Anterior cingulate cortex (tissue), 58 donors: ENCODE measurements around the gene GFRA1.
A peak's percentile ranks its signal among the peaks of the same experiment; 100 is the strongest.

Experiments
- DNase-seq, 58 donors: peaks; one replicate each; lab custom pipeline; 2025; lab: John Stamatoyannopoulos, UW

Gene GFRA1

DNA sequence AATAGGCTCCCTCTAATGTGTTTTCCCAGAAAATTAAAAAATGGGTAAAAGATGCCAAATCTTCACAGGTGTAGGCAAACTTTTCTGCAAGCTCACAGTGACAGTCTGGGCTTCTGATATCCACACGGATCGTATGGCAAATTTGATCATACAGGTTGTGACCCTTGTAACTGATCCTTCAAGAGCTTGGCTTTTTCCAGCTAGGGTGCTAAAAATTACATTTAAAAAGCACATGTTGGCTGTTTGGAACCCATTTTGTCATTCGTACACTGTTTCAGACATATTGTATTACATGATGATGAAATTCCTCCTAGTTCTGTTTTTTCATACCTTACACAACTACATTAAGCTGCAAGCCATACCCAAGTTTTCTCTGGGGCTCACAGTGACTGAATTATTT is 138.7 kb downstream of the GFRA1 start:
- no peak for DNase-seq

DNA sequence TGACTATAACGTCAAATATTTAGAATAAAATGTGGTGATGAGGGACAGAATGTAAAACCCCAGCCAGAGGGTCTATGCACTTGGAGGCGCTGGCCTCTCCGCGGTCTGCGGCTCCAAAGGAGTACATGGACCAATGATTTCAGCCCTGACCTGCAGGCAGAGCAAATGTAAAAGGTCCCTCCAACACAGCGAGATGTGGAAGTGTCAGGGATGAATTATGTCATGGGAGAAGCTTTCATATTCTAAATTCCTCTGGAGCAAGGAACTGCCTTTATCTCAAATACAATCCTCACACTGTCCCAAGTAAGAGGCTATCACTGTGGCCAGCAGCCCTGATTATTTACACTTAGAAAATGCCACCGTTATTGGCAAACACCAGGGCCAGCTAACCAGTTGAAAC is 139.4 kb downstream of the GFRA1 start:
- no peak for DNase-seq

DNA sequence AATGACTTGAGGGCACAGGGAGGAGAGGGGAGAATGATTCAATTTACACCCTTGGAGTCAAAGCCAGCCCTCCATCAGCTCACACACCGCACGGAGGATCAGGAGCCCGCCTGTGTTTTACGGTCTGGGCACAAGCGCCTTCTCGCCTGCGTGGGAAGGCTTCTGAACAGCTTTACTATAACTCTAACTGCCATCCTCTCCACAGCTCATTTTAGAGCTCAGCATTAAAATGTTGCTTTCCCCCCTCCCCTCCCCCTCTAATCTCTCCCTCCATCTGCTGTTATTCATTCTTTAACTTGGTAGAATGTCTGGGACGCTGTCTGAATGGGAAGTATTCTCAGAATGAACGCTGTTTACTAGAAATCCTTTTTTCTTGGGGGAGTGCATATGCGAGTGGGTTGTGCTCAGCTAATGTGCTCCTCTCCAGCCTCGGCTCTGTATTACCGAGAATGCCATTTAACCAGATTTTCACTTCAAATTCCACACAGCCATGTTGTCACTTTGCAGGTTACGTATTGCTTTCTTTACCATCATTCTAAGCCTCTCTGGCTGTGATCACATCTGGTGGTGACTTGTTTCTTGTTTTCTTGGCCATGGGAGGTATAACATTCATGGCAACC is 140.1 kb downstream of the GFRA1 start:
- DNase-seq = peak in 3 of 58 donors; percentile 1 to 43 (median 18)

DNA sequence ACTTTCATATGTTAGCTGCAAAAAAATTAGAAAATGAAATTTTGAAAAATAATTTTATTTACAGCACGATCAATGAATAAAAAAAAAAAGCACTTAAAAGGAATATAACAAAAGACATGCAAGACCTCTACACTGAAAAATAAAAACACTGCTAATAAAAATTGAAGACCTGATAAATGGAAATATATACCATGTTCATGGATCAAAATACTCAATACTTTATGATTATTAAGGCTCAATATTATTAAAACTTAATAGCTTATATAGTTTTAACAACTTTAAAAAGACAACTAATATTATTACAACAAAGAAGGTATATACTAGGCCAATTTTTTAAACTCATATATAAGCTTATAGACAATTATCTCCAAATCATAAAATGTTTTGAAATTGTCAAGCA is 143.0 kb downstream of the GFRA1 start:
- DNase-seq = no peak

DNA sequence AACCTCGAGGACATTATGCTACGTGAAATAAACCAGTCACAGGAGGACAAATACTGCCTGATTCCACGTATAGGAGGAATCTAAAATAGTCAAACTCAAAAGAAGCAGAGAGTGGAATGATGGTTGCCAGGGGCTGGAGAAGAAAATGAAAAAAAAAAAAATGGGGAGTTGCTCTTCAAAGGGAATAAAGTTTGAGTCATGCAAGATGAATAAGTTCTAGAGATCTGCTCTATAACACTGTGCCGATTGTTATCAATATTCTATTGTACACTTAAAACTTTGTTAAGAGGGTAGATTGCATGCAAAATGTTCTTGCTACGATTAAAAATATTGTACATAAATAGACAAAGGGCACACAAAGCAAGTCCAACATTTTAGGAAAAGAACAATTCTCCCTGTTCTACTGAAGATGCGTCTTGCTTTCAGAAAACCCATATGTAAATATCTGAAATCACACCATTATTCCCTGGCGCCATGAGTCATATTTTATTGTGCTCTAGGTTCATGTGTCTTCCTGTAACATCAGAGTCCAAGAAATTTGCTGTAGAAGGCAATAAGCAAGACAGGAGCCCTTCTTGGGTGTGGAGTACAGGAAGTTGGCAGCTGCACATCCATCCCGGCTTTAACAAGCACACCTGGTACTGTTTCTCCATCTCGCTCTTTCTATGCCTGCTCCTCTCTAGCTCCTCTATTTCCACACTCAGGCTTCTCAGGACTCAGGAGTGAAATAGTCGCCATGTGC is 145.9 kb downstream of the GFRA1 start:
- no peak for DNase-seq

DNA sequence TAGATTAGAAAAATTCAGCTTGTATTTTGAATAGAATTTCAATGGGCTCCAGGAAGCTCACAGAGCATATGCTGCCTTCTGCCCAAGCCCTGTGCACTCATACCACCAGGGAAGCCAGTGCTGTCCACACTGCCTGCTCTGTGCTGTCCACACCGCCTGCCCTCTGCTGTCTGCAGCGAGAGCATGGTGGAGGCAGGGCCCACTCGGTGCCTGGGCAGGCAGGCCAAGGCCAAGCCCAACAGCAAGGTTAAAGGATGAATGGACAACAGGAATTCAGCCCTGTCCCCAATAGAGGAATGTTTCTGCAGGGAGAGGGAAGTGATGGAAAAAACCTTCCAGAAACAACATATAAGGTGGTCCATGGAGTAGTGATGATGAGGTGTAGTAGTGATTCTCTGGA is 146.8 kb downstream of the GFRA1 start:
- no peak for DNase-seq

DNA sequence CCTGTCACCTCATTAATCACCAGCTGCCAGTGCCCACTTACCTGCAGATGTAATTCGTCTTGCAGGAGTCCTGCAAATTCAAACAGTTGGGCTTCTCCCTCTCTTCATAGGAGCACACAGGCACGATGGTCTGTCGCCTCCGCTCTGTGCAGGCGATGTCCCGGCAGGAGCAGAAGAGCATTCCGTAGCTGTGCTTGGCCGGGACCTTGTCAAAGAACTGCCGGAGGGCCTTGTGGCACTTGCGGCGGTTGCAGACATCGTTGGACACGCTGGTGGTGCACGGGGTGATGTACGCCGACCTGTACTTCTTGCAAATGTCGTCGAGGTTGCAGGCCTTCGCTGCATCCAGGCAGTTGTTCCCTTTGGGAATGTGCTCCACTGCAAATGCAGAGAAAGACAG is 147.8 kb downstream of the GFRA1 start:
- no peak for DNase-seq

DNA sequence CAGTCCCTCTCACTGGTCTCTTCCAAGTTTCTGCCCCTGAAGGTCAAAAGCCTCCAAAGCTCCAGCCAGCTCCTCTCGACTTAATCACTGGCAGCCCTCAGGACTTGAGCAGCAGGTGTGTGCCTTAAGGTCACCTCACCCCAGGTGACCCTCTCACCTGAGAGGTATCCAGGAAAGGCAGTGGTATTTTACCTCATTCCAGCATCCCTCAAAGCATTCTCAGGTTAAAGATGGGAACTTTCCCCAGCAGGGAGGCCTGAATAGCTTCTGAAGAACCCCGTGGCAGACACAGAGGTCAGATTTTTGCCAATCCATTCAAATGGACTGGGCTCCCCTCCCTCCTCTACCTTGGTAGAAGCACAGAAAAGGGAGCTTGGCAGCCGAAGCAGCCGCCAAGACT is 148.2 kb downstream of the GFRA1 start:
- no peak for DNase-seq

DNA sequence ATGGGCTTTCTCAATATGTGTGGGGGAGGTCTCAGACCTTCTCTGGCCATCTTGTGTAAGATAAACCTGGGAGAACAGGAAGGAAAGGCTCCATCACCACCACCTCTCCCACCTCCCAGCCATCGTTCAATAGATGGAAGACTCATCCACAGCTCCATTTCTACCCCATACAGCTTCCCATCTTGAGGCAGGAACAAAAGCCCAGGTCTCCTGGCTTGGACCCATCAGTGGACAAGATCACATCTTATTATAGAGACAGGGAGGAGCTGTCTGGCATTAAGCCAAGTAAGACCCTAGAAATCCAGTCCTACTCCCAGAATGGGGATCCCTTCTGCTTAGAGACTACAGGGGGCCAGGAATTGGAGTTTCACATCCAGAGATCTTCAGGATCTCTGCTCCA is 150.3 kb downstream of the GFRA1 start:
- no peak for DNase-seq

DNA sequence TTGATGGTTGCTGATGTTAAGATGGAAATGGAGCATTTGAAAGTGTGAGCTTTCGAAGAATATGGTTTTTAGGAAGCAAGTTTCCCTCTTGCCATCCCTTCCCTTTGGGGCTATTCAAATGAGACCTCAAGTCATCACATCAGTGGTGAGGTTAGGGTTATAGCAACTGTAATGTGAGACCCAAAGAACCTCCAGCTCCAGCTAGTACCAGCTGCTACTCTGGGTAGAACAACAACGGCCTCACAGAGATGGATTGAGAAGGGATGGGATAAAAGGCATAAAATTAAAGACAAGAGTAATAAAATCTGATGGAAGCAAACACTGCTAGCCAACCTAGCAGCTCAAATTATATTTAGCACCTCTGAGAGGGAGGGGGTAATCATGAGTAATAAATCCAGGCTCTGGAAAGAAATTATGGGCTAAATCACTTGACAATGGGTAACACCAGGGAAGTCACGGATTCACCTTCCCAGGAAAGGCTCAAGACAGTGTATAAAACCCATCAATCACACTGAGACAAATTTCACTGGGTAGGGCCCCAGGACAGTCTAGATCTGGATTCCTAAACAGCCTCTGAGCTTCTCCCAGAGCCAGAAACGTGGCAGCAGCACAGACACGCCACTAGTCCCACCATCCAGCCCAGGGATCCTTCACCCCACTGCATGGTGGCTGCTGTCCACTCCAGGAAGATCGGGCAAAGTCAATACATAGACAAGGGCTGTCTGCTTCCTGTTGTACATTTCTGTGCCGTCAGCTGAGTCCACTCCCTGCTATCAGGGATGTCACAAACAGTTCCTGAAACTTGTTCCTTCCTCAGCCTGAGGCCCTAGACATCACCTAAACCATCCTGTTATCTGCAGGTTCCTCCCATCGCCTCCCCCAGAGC is 151.1 kb downstream of the GFRA1 start:
- no peak for DNase-seq

DNA sequence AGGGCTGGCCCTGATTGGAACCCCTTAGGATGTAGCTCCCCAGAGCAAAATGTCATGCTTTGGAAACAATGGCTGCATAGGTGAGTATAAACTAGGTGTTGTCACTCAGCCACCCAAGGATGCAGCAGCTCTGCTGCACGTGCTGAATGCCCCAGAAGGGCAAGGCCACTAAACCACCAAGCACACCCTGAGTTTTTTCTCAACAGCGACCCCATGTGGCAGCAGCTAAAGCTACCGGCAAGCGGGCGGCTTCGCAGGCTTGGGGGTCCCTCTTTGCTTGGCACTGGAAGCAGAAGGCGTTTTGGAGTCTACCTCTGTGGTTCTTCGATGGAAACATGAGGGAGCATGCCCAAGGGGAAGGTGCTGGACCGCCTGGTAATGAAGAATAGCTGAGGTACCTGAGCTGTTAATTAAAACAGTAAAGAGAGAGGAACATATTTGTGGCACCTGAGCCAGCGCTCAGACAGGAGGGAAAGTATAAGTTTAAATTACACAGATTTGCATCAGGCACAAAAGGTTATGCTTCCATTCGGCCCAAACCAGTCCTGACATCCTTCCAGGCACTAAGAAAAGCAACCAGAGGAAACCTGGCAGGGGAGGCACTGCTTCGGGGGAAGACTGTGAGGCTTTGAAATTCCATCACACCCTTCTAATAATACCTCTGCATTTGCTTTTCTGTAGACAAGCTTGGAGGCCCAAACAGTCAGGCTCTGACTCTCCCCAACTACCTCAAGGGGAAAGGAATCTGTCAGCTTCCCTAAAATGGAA is 152.1 kb downstream of the GFRA1 start:
- DNase-seq = no peak

DNA sequence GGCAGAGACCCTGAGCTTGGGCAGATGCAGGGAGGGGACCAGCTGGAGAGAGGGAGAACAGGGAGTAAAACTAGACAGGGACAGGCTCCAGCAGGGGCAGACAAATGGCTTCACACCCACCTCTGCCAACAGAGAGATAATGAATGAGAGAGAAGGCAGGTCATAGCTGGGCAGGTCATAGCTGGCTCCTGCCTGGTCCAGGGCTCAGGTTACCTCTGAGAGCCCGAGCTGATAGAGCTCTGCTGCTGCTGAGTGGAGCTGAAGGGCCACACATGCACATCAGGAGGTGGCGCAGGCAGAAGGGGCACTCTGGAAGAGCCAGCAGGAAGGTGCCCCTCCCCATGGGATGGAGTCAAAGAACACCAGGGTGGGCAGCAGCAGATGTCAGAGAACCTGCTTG is 154.2 kb downstream of the GFRA1 start:
- DNase-seq = no peak

DNA sequence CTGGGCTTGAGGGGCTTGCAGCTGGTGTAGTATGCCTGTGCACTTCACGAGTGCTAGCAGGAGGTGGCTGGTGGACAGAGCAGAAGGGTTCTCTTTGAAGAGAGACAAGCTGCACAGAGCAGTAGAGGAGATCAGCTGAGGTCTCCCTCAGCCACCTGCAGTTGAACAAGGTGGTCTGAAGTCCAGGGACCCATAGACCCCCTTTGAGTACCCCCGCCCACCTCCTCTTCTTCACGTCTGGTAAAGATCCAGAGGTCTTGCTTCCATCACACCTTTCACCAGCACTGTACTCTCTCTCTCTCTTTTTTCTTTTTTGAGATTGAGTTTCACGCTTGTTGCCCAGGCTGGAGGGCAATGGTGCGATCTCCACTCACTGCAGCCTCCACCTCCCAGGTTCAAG is 157.2 kb downstream of the GFRA1 start:
- no peak for DNase-seq

DNA sequence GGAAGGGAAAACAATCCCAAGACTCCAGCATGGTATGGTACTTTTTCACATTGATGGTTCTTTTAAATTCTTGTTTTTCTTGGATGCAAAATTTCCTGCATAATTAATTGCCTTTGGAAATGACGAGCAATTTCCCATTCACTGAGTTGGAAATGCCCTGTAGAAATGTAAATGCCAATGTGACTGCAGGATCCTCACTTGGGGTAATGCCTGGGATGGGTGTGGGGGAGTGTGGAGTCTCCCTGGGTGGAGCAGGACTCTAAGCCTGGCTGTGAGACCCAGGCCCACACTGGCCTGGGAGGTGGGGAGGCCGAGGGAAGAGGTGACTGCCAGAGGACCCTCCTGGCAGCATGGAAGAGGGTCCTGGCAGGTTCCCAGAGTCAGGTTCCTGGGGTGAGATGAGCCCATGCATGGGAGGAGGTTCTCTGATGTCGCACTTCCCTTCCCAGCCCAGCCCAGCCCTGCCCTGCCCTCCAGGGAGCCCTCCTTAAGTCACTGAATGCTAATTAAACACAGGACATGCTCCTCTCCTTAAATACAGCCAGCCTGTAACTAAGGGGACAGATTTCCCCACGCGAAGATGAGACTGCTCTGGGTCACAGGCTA is 157.9 kb downstream of the GFRA1 start:
- no peak for DNase-seq

DNA sequence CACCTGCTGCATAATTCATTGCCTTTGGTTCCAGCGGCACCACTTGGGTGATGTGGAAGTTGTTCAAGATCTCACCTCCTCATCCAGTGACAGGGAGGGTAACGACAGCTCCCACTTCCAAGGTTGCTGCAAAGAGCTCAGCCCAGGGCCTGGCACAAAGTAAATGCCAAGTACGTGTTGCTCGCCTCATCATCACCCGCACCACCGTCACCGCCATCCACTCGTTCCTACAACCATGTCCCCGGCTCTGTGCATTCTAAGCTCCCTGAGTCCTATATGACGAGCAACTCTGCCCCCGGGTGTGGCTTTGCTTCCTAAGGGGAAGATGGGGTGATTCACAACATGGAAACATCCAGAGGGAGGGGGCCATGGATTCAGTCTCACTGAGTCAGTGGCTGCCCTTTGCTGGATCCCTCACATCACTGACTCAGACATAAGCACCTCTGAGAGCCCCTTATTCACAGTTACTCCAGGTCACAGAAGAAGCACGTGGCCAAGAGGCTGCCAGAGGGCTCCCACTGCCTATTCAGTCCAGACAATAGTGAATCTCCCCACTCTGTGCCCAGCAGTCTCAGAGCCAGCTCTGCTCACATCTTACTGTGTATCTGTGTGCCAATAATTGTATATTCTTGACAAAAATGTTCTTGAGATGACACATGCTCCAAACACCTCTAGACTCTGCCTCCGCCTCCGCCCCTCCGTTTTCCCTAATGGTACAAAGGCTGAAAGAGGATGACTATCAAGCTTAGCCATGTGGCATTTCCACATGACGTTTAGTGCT is 159.1 kb downstream of the GFRA1 start:
- DNase-seq = peak in 24 of 58 donors; percentile 4 to 51 (median 24)

DNA sequence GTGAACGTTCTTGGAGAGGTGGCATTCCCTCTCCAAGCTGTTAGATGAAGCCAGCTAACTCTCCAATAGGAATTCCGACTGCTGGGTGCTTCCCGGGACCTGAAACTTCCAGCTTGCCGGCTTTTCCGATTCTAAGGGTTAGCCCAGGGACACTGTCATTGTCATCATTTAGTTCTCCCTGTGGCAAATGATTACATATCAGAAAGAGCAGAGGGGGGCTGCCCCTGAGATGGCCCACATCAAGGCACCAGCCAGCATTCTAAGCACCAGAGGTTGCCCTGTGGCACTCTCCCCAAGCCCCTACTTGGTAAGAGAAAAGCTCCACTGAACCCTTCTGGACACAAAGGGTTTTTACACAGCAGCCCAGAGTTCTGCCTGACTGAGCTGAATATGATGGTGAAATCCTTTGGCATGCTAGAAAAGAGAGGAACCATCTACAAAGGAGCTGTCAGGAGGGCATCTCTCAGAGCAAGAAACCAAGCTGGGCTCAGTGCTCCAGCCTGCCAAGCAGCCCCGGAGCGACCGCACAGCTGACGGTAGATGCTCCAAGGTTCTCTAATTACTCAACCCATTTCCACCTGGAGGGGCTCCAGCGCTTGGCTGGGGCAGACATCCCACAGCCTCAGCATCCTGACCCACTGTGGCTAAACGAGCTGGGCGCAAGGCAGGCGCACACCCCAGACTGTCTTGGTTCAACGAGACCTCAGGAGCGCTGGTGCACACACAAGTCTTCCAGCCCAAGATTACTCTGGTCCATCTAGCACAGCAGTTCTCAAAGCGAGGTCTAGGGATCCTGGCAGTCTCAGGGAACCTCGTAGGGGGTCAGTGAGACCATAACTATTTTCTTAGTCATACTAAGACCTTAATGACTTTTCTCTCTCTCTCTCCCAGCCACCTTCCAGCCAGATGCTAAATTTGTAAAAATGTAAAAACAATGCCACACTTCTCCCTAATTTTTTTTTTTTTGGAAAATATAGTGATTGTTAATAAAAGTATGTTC is 160.5 kb downstream of the GFRA1 start:
- DNase-seq = peak in 1 of 58 donors; percentile 4

DNA sequence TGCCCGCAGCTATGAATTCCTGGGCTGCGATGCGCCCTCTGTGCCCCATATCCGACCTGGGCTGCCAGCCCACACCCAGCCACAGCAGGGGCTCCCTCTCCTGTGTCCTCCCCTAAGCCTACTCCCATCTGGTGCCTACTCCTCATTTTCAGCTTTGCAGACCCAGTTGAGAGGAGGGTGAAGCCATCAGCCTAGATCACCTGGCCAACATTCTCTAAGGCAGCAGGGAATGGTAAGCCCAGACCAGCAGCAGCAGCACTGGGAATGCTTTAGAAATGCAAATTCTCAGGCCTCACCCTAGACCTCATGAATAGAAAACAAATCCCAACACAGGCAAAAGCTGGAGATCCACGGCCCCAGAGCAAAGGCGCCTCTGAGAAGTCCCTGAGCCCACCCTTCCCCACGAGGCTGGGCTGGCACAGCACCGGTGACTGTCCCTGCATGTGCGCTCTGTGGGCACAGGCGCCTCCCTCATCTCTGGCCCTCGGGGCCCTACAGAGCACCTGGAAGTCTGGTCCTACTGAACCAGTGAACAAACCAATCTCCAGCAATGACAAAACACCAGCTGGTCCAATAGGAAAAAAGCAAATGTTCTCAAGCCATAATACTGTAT is 161.4 kb downstream of the GFRA1 start:
- DNase-seq = no peak

DNA sequence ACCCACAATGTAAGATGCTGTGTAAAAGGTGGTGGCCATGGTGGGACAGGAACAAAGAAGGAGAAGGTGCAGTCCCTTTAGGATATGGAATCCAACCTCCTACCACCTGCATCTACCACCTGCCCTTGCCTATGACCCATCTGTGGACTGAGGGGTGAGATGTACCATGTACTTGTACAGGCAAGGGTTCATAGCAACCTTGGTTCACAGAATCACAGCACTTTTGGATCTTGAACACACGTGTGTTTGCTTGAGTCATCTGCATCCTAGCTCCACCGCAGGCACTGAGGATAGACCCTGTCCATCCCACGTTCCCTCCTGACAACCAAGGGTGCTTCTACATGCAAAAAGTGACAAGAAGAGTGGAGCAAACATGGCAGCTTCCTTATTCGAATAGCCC is 162.3 kb downstream of the GFRA1 start:
- DNase-seq = no peak
